K562 (cell line): ENCODE results near the gene NCAM2.

Source experiments
- CTCF ChIP-seq, 3 experiments: IDR thresholded peaks in 2 of 3; conservative IDR thresholded peaks in 1 of 3; 2 replicates each; pipeline ENCODE4 v1.5.1; 2011 to 2012; ENCODE audit warnings: low read length in 3 of 3, mild to moderate bottlenecking in 3 of 3, control low read depth in 2 of 3, improper control_type of control experiment in 1 of 3, inconsistent platforms in 1 of 3, low read depth in 1 of 3, mixed read lengths in 1 of 3, moderate library complexity in 1 of 3; ENCODE audit not compliant: insufficient read depth in 2 of 3
- EZH2 ChIP-seq: IDR thresholded peaks from 2 replicates; pipeline ENCODE4 v1.6.1; 2012; ENCODE audit warnings: low read depth, mild to moderate bottlenecking, inconsistent platforms, low read length, borderline replicate concordance
- HDAC6 ChIP-seq: IDR thresholded peaks from 2 replicates; pipeline ENCODE4 v1.6.1; 2012; ENCODE audit warnings: low read depth, mild to moderate bottlenecking, control low read depth, inconsistent platforms, low read length, moderate library complexity
- RBM34 ChIP-seq: fragments of 200-400 bp; formaldehyde crosslinking; IDR thresholded peaks from 2 replicates; pipeline ENCODE4 v1.6.1; 2018; ENCODE audit warnings: low read length, borderline replicate concordance; ENCODE audit not compliant: insufficient read depth

- TF ChIP-seq RBM34 (no peak), EZH2 (no peak), CTCF (IDR thresholded peaks at IDR 0.05 in 2 of 3, conservative IDR thresholded peaks at IDR 0.05 in 1 of 3; ENCODE audit: insufficient read depth in 2 of 3, low read depth in 1 of 3, low read length in 3 of 3) (no peak), HDAC6 (no peak)
Observed at GRCh38 chr21:21188513-21189195, 190.4 kb downstream of the NCAM2 start.
